GM21529 (cell line): ENCODE data around the gene AGBL3.
"Not testable (repeated sequence)": the region's sequence is repeated elsewhere in the genome, so short reads cannot be mapped to it uniquely, and the experiment has no call there.

Experiments used
- ATAC-seq: cut with Tn5 transposase; IDR thresholded peaks from one replicate; pipeline ENCODE4 v1.9.1; 2021; ENCODE audit not compliant: unreplicated experiment

The AGBL3 gene

DNA sequence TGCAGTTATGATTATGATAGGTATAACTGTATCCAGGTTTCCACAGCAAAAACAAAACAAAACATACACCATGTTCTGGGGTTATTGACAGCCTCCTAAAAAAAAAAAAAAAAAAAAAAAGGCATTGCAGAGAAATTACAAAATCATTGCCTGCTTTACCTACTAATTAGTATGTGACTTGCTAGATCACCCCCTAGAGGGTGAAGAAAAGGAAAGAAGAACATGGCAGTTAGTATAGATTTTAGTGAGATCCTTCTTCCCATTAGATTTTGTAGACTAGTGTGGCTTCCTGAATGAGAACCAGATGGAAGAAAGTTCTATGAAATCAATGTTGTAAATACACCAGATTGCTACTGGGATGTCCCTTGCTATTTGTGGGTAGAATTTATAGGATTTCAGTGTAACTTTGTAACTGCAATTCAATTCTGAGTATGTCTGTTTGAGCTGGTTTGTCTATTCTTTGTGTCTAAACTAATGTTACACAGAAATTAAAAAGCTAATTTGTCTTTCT is 24.0 kb upstream of the AGBL3 start:
- ATAC-seq, result no peak

- no peak for ATAC-seq
Observed at GRCh38 chr7:134963036-134963435, 23.3 kb upstream of the AGBL3 start.

DNA sequence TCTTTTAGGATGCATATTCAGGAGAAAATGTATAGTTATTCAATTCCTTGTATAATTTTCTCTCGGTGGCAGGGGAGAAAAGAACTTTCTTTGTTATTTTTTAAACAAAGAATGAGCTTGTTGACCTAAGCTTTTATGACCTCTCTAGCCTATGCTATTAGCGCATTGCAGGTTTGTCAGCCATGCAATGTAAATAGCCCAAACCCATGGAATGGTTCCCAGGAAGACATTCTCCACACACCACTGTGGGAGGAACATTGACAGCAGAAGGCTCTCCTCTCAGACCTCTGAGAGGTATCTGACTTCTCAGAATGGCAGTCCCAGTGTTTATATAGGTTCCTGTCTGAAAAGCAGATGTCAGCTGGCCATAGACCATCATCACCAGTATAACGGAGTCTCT is 19.6 kb upstream of the AGBL3 start:
- ATAC-seq, result no peak

GRCh38 chr7:134968110-134968509 is 18.2 kb upstream of the AGBL3 start:
- no peak for ATAC-seq

DNA sequence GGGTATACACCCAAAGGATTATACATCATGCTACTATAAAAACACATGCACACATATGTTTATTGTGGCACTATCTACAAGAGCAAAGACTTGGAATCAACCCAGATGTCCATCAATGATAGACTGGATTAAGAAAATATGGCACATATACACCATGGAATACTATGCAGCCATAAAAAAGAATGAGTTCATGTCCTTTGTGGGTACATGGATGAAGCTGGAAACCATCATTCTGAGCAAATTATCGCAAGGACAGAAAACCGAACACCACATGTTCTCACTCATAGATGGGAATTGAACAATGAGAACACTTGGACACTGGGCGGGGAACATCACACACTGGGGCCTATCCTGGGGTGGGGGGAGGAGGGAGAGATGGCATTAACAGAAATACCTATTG is 4.7 kb upstream of the AGBL3 start:
- ATAC-seq, result not testable (repeated sequence)

DNA sequence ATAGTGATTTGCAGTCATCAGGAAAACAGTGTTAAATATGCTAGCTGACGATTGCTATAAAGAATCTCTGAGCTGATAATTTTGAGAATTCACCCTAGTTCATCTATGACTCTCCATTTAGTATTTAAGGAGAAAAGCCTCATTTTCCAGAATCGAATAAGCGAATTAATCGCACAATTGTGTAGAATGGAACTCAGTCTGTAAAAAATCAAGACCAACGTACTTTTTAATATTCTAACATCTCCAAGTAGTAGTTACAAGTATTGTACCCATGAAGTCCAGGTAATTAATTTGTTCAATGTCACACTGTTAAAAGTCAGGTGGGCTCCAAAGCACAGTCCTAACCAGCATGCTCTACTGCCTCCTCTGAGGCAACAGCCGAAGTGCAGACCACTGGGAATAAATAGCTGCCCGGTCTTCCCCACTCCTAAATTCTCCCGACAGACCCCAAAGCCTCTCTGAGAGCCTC is 380 bp upstream of the AGBL3 start:
- ATAC-seq, result peak; percentile 37

GRCh38 chr7:134988161-134988560 is 1.9 kb downstream of the AGBL3 start:
- no peak for ATAC-seq

DNA sequence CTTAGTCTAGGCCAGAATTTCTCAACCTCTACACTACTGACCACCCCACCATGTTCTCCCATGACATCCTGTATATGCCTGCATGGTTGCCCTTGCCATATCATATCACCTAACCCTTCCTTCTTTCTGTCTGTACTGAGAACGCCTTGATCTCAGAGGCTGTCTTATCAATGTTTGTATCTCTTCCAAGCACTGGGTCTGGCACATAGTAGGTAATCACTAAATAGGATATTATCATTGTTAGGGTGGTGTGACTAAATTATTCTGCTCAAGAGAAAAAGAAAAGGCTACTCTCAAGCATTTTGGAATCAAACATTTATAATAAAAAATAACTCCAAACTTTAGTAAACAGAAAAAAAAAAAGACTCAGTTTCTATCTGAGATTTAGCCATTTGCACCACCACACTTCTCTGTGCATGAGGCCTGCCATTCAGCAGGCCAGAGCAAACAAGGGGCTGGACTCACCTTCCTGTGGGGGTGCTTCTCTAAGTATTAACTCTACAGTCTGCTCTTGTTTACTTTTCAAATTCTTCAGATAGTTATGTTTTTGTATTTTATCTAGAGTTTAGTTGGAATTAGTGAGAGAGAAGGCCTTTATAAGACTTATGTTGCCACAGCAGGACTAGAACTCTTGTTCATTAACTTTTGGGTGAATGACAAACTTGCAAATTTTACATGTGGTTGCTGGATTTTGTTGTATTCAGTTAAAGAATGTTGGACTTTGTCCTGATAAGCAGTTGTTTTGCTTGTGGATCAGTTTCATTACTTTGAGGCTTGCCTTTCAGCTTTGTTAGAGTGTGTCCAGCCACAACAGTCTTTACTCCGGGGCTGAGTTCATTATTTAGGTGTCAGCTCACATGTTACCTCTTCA is 5.4 kb downstream of the AGBL3 start:
- ATAC-seq, result no peak

DNA sequence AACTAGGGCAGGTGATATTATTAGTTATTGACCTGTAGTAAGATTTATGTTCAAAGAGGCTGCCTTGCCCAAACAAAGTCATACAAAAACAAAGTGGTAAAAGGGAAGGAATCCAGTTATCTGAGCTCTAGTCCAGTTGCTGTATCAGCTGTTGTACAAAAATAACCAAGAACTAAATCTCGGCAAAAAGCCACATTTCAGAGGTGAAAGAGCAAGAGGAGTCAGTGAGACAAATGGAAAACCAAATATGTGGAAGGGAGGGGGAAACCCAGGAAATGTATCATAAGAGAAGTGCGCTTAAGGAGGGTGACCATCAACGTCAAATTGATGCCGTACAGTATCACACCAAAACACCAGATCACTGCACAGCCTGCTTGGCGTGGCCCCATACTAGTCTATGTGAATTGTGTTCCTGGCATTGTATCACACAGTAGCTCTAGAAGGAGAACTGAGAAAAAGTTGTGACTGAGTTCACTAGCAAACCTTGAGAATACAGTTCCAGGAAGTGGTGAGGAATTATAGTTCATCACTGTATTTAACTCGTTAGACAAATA is 6.4 kb downstream of the AGBL3 start:
- ATAC-seq, result peak; percentile 72

DNA sequence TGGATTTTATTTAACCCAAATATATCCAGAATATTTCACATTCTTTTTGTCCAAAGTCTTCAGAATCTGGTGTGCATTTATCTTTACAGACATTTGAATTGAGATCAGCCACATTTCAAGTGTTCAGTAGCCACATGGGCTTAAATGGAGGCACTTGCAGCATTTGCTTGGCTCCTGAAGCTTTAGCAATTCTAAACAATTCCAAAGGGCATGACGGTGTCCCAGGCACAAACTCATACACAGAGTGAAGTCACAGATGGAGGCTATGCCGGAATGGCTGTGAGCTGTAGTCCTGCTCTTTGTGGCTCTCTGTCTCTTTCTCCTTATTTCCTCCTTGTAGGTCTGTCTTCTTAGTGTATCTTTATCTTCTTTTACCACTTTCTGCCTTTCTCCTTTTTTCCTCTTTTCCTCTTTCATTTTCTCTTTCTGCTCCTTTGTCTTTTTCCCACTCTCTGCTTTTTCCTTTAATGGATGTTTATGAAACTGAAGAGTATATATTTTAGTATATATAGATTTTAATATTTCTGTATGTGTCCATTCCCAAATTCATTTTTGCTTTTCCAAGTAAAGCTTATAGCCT is 7.7 kb downstream of the AGBL3 start:
- no peak for ATAC-seq

DNA sequence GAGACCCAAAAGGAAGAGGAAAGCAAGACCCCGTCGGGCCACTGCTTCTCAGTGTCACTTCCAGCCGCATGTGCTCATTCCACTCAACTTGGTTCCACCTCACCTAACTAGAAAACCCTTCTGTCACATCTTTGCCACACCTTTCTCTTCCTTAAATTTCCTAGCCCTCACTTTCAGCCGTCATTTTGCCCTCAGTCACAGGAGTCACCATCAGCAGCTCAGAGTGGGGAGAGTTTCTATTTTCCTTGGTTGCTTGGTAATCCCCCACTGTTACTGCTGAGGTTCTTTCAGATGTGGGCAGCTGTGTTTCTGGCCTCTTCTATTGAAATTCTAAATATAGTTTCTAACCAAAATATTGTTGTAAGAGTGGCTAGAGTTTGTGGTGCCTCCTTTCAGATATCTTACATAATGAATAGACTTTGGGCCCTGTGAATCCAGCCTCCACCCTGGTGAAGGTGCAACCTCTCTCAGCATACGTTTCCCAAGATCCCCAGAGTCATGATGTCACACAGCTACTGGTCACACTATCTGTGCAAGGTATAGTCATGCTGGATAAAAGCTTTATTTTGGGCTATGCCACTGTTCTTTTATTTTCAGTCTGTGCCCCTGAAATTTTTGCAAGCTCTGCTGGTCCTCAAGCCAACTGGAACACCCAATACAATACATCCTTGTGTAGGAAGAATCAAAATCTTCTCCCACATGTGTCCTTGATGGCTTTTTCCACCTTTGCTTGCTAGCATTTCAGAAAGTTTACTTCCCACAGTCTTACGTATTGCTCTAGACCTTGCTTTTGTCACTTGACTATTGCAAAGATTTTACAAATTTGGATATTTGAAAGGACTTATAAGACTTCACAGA is 9.2 kb downstream of the AGBL3 start:
- ATAC-seq, result peak; percentile 44

- peak; percentile 43 for ATAC-seq
Observed at GRCh38 chr7:134996097-134996550, 9.8 kb downstream of the AGBL3 start.

DNA sequence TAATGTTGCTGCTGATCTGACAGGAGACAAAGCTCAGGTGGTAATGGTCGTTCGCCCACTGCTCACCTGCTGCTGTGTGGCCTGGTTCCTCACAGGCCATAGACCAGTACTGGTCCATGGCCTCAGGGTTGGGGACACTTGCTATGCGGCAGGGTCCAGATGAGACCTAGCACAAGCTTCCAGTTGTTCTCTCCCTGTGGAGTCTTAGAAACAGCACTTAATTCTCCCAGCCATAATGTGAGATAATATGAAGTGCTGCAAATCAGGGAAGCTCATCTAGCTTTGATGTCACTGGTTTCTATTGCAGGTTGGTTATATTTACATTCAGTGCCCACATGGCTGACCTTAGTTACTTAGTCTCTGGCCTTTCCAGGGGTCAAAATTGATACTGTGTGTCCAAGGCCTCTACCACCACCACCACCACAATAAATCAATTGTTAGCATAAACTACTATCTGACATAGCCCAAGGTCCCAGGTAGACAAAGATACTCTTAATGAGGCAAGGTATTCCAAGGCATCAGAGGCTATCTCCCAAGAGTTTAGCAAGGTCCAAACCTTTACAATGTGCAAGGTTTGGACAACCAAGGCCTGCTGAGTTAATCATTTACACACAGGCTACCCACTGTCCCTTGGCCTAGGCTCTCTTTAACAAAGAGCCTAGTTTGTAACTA is 11.0 kb downstream of the AGBL3 start:
- no peak for ATAC-seq

GRCh38 chr7:134999136-134999535 is 12.8 kb downstream of the AGBL3 start:
- no peak for ATAC-seq

GRCh38 chr7:135001390-135002165 is 15.3 kb downstream of the AGBL3 start:
- ATAC-seq, result no peak

GRCh38 chr7:135012229-135012628 is 25.9 kb downstream of the AGBL3 start:
- no peak for ATAC-seq

GRCh38 chr7:135023622-135024021 is 37.3 kb downstream of the AGBL3 start:
- no peak for ATAC-seq

- ATAC-seq, result no peak
Observed at GRCh38 chr7:135035252-135035651, 48.9 kb downstream of the AGBL3 start.

- ATAC-seq, result not testable (repeated sequence)
Observed at GRCh38 chr7:135067017-135067416, 80.7 kb downstream of the AGBL3 start.

GRCh38 chr7:135074096-135074495 is 87.8 kb downstream of the AGBL3 start:
- no peak for ATAC-seq
